Tibial artery (tissue), 4 donors: ENCODE measurements around the gene OPN4.
A peak's percentile ranks its signal among the peaks of the same experiment; 100 is the strongest.

Experiments
- DNase-seq, 2 donors: peaks; one replicate each; pipeline ENCODE4 v3.0.0-alpha.2; 2019
- H3K27ac ChIP-seq, 2 donors: fragments of 200-600 bp; sonication (generic) in 1 of 2; 1 replicate in 1 of 2; 2 replicates in 1 of 2; pipeline ENCODE4 v1.5.1; 2018 to 2019; ENCODE audit warnings: mild to moderate bottlenecking in 1 of 2
- H3K27me3 ChIP-seq, 2 donors: fragments of 200-600 bp; sonication (generic) in 1 of 2; one replicate each; pipeline versions ENCODE4 v1.5.1 to v1.6.0; 2016 to 2019
- H3K36me3 ChIP-seq, 3 donors: fragments of 200-600 bp; sonication (generic) in 2 of 3; one replicate each; pipeline ENCODE4 v1.5.1; 2016 to 2019; ENCODE audit warnings: mild to moderate bottlenecking in 2 of 3
- H3K4me1 ChIP-seq, 4 donors: fragments of 200-600 bp; sonication (generic) in 2 of 4; 1 replicate in 3 of 4; 2 replicates in 1 of 4; pipeline ENCODE4 v1.5.1; 2016 to 2019
- H3K4me3 ChIP-seq, 2 donors: fragments of 200-600 bp; sonication (generic) in 1 of 2; 1 replicate in 1 of 2; 2 replicates in 1 of 2; pipeline ENCODE4 v1.5.1; 2018 to 2019; ENCODE audit warnings: mild to moderate bottlenecking in 2 of 2
- H3K9me3 ChIP-seq, 3 donors: fragments of 200-600 bp; sonication (generic) in 1 of 3; one replicate each; pipeline ENCODE4 v1.5.1; 2016 to 2019
- intact Hi-C: fragments of 100-400 bp; cut with DNase I; formaldehyde crosslinking; loops from one replicate; pipeline ENCODE4 v1.15.0; 2023; ENCODE audit warnings: low total_unique reads
- TF ChIP-seq, protein P1 (sequence below), 2 experiments: fragments of 200-600 bp in 1 of 2; fragments of 450-650 bp in 1 of 2; IDR thresholded peaks; one replicate each; pipeline ENCODE4 v1.5.1; 2017 to 2019; ENCODE audit warnings: antibody characterized with exemption in 2 of 2, mild to moderate bottlenecking in 1 of 2, moderate library complexity in 1 of 2

OPN4 gene

DNA sequence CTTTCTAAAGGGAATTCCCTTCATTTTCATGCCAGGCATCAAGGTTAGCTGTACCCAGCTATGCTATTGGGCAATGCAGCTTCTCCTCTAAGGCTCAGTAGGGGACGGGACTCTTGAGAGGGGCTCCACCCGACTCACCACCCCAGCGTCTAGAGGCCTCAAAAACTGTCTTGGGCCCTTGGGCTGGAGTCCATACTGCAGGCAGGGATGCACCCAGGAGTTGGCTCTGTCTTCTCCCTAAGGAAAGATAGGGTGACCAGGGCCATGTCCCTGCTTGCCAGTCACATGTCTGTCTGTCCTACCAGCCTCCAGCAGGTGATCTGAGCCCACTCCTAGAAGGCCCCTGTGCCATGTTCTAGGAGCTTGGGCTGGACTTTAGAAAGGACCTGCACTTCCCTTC is 1.2 kb downstream of the OPN4 start:
- Histone ChIP-seq H3K27ac (no peak overlapping the region), H3K9me3 (no peaks in the 10 kb centered on the region), H3K4me1 (peaks cover 0 to 11% (median 3%) of the 10 kb centered on the region in 4 donors), H3K4me3 (no peak overlapping the region), H3K27me3 (no peaks in the 10 kb centered on the region), H3K36me3 (no peaks in the 10 kb centered on the region)
- intact Hi-C loops = no loop called here
- DNase-seq = peak; percentile 6 to 13
- TF ChIP-seq, protein P1, sequence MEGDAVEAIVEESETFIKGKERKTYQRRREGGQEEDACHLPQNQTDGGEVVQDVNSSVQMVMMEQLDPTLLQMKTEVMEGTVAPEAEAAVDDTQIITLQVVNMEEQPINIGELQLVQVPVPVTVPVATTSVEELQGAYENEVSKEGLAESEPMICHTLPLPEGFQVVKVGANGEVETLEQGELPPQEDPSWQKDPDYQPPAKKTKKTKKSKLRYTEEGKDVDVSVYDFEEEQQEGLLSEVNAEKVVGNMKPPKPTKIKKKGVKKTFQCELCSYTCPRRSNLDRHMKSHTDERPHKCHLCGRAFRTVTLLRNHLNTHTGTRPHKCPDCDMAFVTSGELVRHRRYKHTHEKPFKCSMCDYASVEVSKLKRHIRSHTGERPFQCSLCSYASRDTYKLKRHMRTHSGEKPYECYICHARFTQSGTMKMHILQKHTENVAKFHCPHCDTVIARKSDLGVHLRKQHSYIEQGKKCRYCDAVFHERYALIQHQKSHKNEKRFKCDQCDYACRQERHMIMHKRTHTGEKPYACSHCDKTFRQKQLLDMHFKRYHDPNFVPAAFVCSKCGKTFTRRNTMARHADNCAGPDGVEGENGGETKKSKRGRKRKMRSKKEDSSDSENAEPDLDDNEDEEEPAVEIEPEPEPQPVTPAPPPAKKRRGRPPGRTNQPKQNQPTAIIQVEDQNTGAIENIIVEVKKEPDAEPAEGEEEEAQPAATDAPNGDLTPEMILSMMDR (IDR thresholded peaks at IDR 0.05) = no peak

DNA sequence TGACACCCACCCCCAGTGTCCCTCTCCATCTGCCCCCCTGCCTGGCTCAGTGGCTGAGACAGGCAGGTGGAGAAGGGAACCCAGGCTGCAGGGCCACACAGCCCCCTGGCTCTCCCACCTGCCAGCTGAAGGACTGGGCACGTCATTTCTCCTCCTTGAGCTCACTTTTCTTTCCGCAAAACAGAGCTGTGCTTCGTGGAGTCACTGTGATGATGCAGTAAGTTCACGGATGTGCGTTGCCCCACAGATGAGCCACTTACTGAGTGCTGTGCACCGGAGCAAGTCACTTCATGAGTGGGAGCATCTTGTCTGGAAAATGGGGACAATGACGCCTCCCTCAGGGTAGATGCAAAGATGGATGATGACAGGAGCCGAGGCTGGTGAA is 2.7 kb downstream of the OPN4 start:
- no peak overlapping the region for H3K4me3 ChIP-seq
- TF ChIP-seq, protein P1 (IDR thresholded peaks at IDR 0.05) = no peak
- no peaks in the 10 kb centered on the region for H3K36me3 ChIP-seq
- H3K27me3 ChIP-seq = no peaks in the 10 kb centered on the region
- peaks cover 0 to 10% (median 0%) of the 10 kb centered on the region in 4 donors for H3K4me1 ChIP-seq
- intact Hi-C loops = no loop called here
- no peaks in the 10 kb centered on the region for H3K9me3 ChIP-seq
- no peak overlapping the region for H3K27ac ChIP-seq
- DNase-seq = peak in 1 of 2 donors; percentile 59

DNA sequence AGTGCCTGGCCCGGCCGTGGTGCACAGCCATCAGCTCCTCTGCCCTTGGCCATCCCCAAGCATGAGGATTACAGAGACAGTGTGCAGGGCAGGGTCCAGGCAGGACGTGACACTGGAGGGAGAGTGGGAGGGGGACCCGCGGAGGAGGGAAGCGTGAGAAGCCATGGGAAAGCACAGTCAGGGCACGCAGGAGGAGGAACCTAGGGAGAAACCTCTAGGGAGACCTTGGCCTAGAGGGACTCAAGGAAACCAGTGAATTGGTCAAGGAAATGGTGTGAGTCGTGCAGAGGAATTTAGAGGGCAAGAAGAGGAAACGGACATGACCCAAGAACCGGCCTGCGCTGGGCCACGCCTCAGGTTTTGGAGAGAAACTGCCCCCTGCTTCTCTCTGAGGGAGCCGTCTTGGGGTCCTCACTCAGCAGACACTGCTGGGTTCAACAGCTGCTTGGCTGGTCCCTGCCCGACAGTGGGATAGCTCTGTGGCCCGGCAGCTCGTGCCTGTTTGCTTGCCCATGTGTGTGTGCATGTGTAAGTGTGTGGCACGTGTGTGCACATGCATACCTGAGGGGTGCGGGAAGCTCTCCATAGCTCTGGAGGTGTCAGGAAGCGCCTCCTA is 3.2 kb downstream of the OPN4 start:
- H3K4me1 ChIP-seq = peaks cover 0 to 13% (median 0%) of the 10 kb centered on the region in 4 donors
- TF ChIP-seq, protein P1 (IDR thresholded peaks at IDR 0.05) = no peak
- peak; percentile 18 to 51 for DNase-seq
- H3K9me3 ChIP-seq = no peaks in the 10 kb centered on the region
- intact Hi-C loops = no loop called here
- no peak overlapping the region for H3K4me3 ChIP-seq
- no peak overlapping the region for H3K27ac ChIP-seq
- H3K36me3 ChIP-seq = no peaks in the 10 kb centered on the region
- no peaks in the 10 kb centered on the region for H3K27me3 ChIP-seq

DNA sequence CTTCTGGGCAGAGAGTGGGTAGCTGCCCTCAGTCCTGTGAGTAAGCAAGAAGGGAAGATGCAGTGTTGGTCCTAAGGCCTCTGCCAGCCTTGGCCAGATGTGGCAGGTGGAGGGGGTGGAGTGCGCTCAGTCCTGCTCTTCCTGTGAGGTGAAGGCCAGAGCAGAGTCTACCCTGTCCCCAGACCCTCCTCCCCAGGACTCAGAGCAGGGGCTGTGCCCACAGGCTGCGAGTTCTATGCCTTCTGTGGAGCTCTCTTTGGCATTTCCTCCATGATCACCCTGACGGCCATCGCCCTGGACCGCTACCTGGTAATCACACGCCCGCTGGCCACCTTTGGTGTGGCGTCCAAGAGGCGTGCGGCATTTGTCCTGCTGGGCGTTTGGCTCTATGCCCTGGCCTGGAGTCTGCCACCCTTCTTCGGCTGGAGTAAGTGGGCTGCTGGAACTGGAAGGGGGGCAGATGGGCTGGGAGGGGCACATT is 4.0 kb downstream of the OPN4 start:
- TF ChIP-seq, protein P1 (IDR thresholded peaks at IDR 0.05) = no peak
- no peaks in the 10 kb centered on the region for H3K36me3 ChIP-seq
- H3K27ac ChIP-seq = no peak overlapping the region
- no peak overlapping the region for H3K4me3 ChIP-seq
- no peaks in the 10 kb centered on the region for H3K27me3 ChIP-seq
- peak; percentile 19 to 53 for DNase-seq
- H3K4me1 ChIP-seq = peaks cover 0 to 13% (median 0%) of the 10 kb centered on the region in 4 donors
- no peaks in the 10 kb centered on the region for H3K9me3 ChIP-seq
- intact Hi-C loops = no loop called here

DNA sequence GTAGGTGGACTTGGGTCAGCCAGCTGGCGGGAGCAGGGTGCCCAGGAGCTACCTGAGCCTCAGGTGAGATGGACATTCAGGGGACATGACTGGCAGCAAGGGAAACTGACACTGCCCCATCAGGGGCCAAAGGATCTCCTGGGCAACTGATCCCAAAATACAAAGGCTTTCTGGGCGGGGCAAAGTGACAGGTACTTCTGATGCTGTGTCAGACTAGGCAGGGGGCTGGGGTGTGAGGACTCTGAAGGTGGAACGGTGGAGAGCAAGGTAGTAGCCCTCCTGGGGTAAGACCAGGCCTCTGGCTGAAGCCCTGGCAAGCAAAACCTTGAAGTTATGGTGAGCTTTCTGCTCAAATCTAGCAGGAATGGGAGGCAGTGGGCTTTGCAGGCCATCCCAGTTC is 4.4 kb downstream of the OPN4 start:
- H3K9me3 ChIP-seq = no peaks in the 10 kb centered on the region
- intact Hi-C loops = no loop called here
- no peak overlapping the region for H3K4me3 ChIP-seq
- H3K4me1 ChIP-seq = peaks cover 0 to 13% (median 0%) of the 10 kb centered on the region in 4 donors
- no peaks in the 10 kb centered on the region for H3K36me3 ChIP-seq
- H3K27ac ChIP-seq = no peak overlapping the region
- H3K27me3 ChIP-seq = no peaks in the 10 kb centered on the region
- TF ChIP-seq, protein P1 (IDR thresholded peaks at IDR 0.05) = no peak
- DNase-seq = peak; percentile 11 to 35
